G401.6 (cell line): ENCODE data around the gene RNF4.
"Not testable (repeated sequence)": the region's sequence is repeated elsewhere in the genome, so short reads cannot be mapped to it uniquely, and the experiment has no call there.

ENCODE experiments used
- FAIRE-seq: peaks from 2 replicates; lab custom pipeline; 2012; peaks lifted over from hg19 to GRCh38; lab: Jason Lieb, UNC

RNF4 gene

GRCh38 chr4:2535376-2536192, 66.7 kb downstream of the RNF4 start:
- FAIRE-seq: no peak

DNA sequence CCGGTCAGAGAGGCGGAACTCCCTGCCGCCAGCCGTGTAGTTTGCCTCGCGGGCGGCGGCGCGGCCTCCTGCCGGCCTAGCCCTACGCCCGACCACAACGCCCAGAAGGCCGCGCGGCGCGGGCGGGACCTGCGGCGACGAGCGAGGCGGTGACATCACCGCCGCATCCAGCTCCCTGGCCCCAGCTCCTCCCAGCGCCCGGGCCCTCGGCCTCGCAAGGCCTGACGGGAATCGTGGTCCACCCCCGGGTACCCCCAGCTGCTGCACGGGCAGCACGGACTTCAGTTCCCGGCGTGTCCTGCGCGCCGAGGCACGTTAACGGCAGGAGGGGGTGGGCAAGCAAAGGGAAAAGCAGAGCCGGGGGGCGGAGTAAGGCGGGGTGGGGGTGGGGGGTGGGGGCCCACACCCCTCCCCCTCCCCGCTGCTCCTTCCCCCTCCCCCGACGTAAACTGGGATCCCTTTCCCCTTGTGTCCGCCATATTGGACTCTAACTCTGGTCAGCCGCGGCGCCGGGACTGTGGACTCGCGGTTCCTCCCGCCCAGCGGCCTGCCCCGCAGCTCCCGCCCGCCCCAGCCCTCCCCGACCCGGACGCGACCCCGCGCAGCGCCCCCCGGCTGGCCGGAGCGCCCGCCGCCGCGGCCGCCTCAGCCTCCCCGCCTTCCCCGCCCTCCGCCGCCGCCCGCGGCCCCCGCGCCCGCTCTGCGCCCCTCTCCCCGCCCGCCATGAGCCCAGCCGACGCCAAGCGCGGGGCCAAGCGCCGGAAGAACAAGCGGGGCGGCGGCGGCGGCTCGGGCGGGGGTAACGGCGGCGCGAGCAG, 67.5 kb downstream of the RNF4 start, which contains the start of gene FAM193A:
Gene FAM193A, plus strand, starts transcription at position 455 of the 818 bp plus-strand sequence. Its CDS starts 269 bp downstream, at position 724.
- no peak for FAIRE-seq

- no peak for FAIRE-seq
Measured at GRCh38 chr4:2537011-2537830, 68.3 kb downstream of the RNF4 start.

GRCh38 chr4:2543580-2544191, 74.8 kb downstream of the RNF4 start:
- FAIRE-seq: not testable (repeated sequence)

DNA sequence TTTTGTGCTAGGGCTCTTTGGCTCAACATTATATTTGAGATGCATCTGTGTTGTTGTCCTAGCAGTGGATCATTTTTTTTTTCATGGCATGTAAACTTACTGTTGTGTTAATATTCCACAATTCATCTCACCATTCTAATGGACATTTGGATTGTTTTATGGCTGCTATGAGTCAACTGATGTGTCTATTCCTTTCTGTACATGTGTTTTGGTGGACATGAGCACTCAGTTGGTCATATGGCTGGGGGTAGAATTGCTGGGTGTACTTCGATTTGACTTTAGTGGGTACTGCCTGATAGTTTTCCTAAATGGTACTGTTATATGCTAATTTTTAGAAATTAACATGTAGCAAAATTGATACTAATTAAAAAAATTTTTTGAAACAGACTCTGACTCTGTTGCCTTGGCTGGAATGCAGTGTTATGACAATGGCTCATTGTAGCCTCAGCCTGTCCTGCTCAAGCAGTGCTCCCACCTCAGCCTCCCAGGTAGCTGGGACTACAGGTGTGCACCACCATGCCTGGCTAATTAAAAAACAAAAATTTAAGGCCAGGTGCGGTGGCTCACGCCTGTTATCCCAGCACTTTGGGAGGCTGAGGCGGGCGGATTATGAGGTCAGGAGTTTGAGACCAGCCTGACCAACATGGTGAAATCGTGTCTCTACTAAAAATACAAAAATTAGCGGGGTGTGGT, 76.6 kb downstream of the RNF4 start:
- FAIRE-seq: no peak

DNA sequence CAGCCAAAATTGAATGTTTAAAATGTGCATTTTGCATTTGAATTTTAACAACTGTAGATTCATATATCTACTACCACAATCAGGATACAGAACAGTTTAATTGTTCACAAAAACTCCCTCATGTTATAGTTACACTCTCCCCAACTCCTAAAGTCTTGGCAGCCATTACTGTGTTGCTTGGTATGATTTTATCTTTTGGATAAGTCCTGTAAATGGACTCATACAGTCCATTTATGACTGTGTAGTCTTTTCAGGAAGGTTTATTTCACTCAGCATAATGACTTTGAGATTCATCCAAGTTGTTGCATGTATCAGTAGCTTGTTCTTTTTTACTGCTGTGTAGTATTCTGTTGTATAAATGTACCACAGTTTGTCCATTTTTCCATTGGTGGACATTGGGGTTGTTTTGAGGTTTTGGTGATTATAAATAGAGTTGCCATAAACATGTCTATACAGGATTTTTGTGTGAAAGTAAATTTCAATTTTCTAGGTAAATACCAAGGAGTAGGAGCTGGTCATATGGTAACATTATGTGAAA, 77.4 kb downstream of the RNF4 start:
- FAIRE-seq: no peak

DNA sequence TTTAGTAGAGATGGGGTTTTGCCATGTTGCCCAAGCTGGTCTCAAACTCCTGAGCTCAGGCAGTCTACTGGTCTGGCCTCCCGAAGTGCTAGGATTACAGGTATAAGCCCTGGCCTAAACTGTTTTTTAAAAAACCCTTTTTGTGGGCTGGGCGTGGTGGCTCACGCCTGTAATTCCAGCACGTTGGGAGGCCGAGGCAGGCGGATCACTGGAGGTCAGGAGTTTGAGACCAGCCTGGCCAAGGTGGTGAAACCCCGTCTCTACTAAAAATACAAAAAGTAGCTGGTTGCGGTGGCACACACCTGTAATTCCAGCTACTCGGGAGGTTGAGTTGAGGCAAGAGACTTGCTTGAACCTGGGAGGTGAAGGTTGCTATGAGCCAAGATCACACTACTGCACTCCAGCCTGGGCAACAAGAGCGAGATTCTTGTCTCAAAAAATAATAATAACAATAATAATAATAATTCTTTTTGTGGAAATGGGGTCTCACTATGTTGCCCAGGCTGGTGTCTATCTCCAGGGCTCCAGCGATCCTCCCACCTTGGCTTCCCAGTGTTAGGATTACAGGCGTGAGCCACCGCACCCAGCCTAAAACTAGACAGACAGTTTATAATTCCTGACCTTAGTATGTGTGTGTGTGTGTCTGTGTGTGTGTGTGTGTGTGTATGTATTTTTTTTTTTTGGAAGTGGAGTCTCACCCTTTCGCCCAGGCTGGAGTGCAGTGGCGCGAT, 78.2 kb downstream of the RNF4 start:
- not testable (repeated sequence) for FAIRE-seq

GRCh38 chr4:2551118-2551517, 82.2 kb downstream of the RNF4 start:
- no peak for FAIRE-seq

DNA sequence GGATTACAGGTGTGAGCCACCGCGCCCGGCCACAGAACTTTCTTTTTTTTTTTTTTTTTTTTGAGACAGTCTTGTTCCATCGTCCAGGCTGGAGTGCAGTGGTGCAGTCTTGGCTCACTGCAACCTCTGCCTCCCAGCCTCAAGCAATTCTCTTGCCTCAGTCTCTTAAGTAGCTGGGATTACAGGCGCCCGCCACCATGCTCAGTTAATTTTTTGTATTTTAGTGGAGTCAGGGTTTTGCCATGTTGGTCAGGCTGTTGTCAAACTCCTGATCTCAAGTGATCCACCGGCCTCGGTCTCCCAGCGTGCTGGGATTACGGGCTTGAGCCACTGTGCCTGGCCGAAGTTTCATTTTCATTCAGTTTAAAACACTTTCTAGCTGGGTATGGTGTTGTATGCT, 83.9 kb downstream of the RNF4 start:
- FAIRE-seq: no peak

GRCh38 chr4:2558301-2558700, 89.4 kb downstream of the RNF4 start:
- FAIRE-seq: no peak

GRCh38 chr4:2560167-2560566, 91.3 kb downstream of the RNF4 start:
- no peak for FAIRE-seq
